H9 (cell line): ENCODE measurements around the gene CCDC169. TPM values are rescaled to one million over a fixed set of nuclear protein-coding genes. Genes with fewer than 3 reads are reported as not detected.

Experiments used
- DNase-seq: peaks from one replicate; pipeline ENCODE4 v3.0.0-alpha.2; 2017
- H2AFZ ChIP-seq: one replicate; pipeline ENCODE4 v1.6.1; 2013; ENCODE audit warnings: mild to moderate bottlenecking, low read length, control low read depth, moderate library complexity
- H2AK5ac ChIP-seq: 2 replicates; pipeline ENCODE4 v1.6.1; 2013; ENCODE audit warnings: low read length, control low read depth, mixed read lengths; ENCODE audit not compliant: insufficient read length
- H2BK120ac ChIP-seq: one replicate; pipeline ENCODE4 v1.6.1; 2013; ENCODE audit warnings: low read depth, mild to moderate bottlenecking, low read length, control low read depth, inconsistent platforms; ENCODE audit not compliant: poor library complexity, severe bottlenecking
- H2BK12ac ChIP-seq: 2 replicates; pipeline ENCODE4 v1.6.1; 2013; ENCODE audit warnings: low read length, control low read depth, mixed read lengths, low read depth; ENCODE audit not compliant: insufficient read length
- H2BK15ac ChIP-seq: 2 replicates; pipeline ENCODE4 v1.6.1; 2013; ENCODE audit warnings: low read depth, low read length, control low read depth
- H2BK20ac ChIP-seq: one replicate; pipeline ENCODE4 v1.6.1; 2013; ENCODE audit warnings: low read depth, mild to moderate bottlenecking, low read length, control low read depth, inconsistent platforms; ENCODE audit not compliant: poor library complexity, severe bottlenecking
- H2BK5ac ChIP-seq: 2 replicates; pipeline ENCODE4 v1.6.1; 2013; ENCODE audit warnings: low read length, control low read depth, mixed read lengths; ENCODE audit not compliant: insufficient read length
- H3K14ac ChIP-seq: 2 replicates; pipeline ENCODE4 v1.6.1; 2013; ENCODE audit warnings: low read length, control low read depth; ENCODE audit not compliant: insufficient read depth
- H3K18ac ChIP-seq: 2 replicates; pipeline ENCODE4 v1.6.1; 2013; ENCODE audit warnings: low read depth, mild to moderate bottlenecking, mixed read lengths, low read length, control low read depth; ENCODE audit not compliant: insufficient read length
- H3K23ac ChIP-seq: 2 replicates; pipeline ENCODE4 v1.6.1; 2013; ENCODE audit warnings: low read length, control low read depth, mixed read lengths, low read depth; ENCODE audit not compliant: insufficient read length
- H3K23me2 ChIP-seq: 2 replicates; pipeline ENCODE4 v1.6.1; 2013; ENCODE audit warnings: low read depth, mild to moderate bottlenecking, mixed read lengths, low read length, control low read depth; ENCODE audit not compliant: insufficient read length, poor library complexity, severe bottlenecking
- H3K27ac ChIP-seq: 2 replicates; pipeline ENCODE4 v1.5.1; 2013; ENCODE audit warnings: low read length, control low read depth, mixed read lengths, low read depth; ENCODE audit not compliant: insufficient read length
- H3K27me3 ChIP-seq: 2 replicates; pipeline ENCODE4 v1.6.1; 2013; ENCODE audit warnings: low read length, control low read depth, inconsistent platforms; ENCODE audit not compliant: insufficient read depth
- H3K4ac ChIP-seq: 2 replicates; pipeline ENCODE4 v1.6.1; 2013; ENCODE audit warnings: low read depth, mild to moderate bottlenecking, control low read depth, inconsistent platforms, low read length, moderate library complexity
- H3K4me1 ChIP-seq: 2 replicates; pipeline ENCODE4 v1.6.1; 2013; ENCODE audit warnings: low read length, control low read depth, inconsistent platforms; ENCODE audit not compliant: insufficient read depth
- H3K4me2 ChIP-seq: 2 replicates; pipeline ENCODE4 v1.6.1; 2013; ENCODE audit warnings: low read length, control low read depth, mixed read lengths; ENCODE audit not compliant: insufficient read length, insufficient read depth
- H3K56ac ChIP-seq: 2 replicates; pipeline ENCODE4 v1.6.1; 2013; ENCODE audit warnings: low read depth, mild to moderate bottlenecking, mixed read lengths, low read length, control low read depth; ENCODE audit not compliant: insufficient read length
- H3K79me1 ChIP-seq: 2 replicates; pipeline ENCODE4 v1.6.1; 2013; ENCODE audit warnings: low read depth, mild to moderate bottlenecking, moderate library complexity, low read length, control low read depth, inconsistent platforms; ENCODE audit not compliant: insufficient read depth, poor library complexity, severe bottlenecking
- H3K79me2 ChIP-seq: 2 replicates; pipeline ENCODE4 v1.6.1; 2013; ENCODE audit warnings: low read length, control low read depth, inconsistent platforms; ENCODE audit not compliant: insufficient read depth
- H3K9ac ChIP-seq: 2 replicates; pipeline ENCODE4 v1.6.1; 2013; ENCODE audit warnings: low read length, control low read depth, mixed read lengths; ENCODE audit not compliant: insufficient read length; ENCODE audit errors: extremely low read depth
- H3K9me3 ChIP-seq: one replicate; pipeline ENCODE4 v1.6.1; 2013; ENCODE audit warnings: low read depth, low read length, inconsistent platforms; ENCODE audit not compliant: control insufficient read depth
- H3T11ph ChIP-seq: one replicate; pipeline ENCODE4 v1.6.1; 2013; ENCODE audit warnings: mild to moderate bottlenecking, low read length, control low read depth, inconsistent platforms
- H4K20me1 ChIP-seq: one replicate; pipeline ENCODE4 v1.6.1; 2013; ENCODE audit not compliant: control insufficient read depth, insufficient read length, insufficient read depth
- H4K5ac ChIP-seq: 2 replicates; pipeline ENCODE4 v1.6.1; 2013; ENCODE audit warnings: low read depth, mild to moderate bottlenecking, mixed read lengths, low read length, control low read depth; ENCODE audit not compliant: insufficient read length
- H4K8ac ChIP-seq: replicated peaks from 2 replicates; pipeline ENCODE4 v1.6.1; 2013; ENCODE audit warnings: low read length, control low read depth, mixed read lengths, low read depth; ENCODE audit not compliant: insufficient read length
- H4K91ac ChIP-seq: 2 replicates; pipeline ENCODE4 v1.6.1; 2013; ENCODE audit warnings: low read depth, mild to moderate bottlenecking, moderate library complexity, mixed read lengths, low read length, control low read depth; ENCODE audit not compliant: insufficient read length
- H3K27ac Mint-ChIP-seq, 3 experiments: 2 replicates in 2 of 3; 3 replicates in 1 of 3; pipeline ENCODE4 v1.8.0; 2020 to 2021; ENCODE audit warnings: mixed read lengths in 3 of 3, mild to moderate bottlenecking in 1 of 3, moderate library complexity in 1 of 3
- H3K27me3 Mint-ChIP-seq: 2 replicates; pipeline ENCODE4 v1.8.0; 2021; ENCODE audit warnings: low read depth, mild to moderate bottlenecking, moderate library complexity, mixed read lengths
- H3K36me3 Mint-ChIP-seq, 3 experiments: 2 replicates in 2 of 3; 3 replicates in 1 of 3; pipeline ENCODE4 v1.8.0; 2020 to 2021; ENCODE audit warnings: low read depth in 3 of 3, mixed read lengths in 3 of 3; ENCODE audit not compliant: insufficient read depth in 1 of 3
- H3K4me1 Mint-ChIP-seq, 2 experiments: 2 replicates each; pipeline ENCODE4 v1.8.0; 2020; ENCODE audit warnings: mixed read lengths in 2 of 2
- H3K4me3 Mint-ChIP-seq, 2 experiments: 2 replicates in 1 of 2; 3 replicates in 1 of 2; pipeline ENCODE4 v1.8.0; 2020 to 2021; ENCODE audit warnings: mild to moderate bottlenecking in 2 of 2, mixed read lengths in 2 of 2, moderate library complexity in 1 of 2
- H3K9me3 Mint-ChIP-seq, 2 experiments: 2 replicates in 1 of 2; 3 replicates in 1 of 2; pipeline ENCODE4 v1.8.0; 2020; ENCODE audit warnings: mild to moderate bottlenecking in 2 of 2, mixed read lengths in 2 of 2, moderate library complexity in 1 of 2
- CTCF ChIP-seq: fragments of 200-600 bp; sonication (generic); conservative IDR thresholded peaks from 3 replicates; pipeline ENCODE4 v1.8.0; 2021; ENCODE audit warnings: antibody characterized with exemption, mild to moderate bottlenecking
- WGBS: extraction: QIAGEN DNeasy Blood & Tissue Kit; methylation state at CpG from one replicate; pipeline ENCODE4 v1.1.7; 2013; ENCODE audit warnings: missing lambda C conversion rate, low lambda C conversion rate, mixed read lengths; ENCODE audit not compliant: insufficient read length; ENCODE audit errors: extremely low coverage; 5-methylcytosine and 5-hydroxymethylcytosine counted together
- total RNA-seq: library from RNA; stranded (reverse); gene quantifications from 2 replicates; pipeline ENCODE4 v1.2.1, GENCODE V29; 2021

The CCDC169 gene
- total RNA-seq, 1 experiment from 2014 or later, result 19.1 TPM

DNA sequence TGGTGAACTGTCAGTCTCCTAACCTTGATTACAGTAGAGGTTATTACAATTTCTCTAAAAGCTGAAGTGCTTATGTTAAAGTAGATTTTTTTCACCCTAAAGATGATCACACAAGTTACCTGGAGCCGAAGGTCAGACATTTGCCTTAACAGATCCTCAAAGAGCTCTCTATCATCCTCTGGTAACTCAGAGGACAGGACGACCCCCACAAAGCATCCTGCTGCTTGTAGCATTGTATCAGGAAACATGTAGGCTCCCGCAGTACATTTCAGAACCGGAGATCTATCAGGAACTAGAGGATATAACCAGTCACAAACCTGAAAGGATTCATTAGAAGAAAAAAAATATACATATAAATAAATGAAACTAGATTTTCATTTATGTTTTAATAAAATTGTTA lies 33.7 kb upstream of the CCDC169 start:
- no peak for DNase-seq
- H4K20me1 ChIP-seq, result no peaks in the 10 kb centered on the region
- H2BK12ac ChIP-seq, result no peak overlapping the region
- H3T11ph ChIP-seq, result no peak overlapping the region
- peaks cover 4% of the 10 kb centered on the region; the same call in 1 of the 2 replicates for H3K4me1 ChIP-seq
- H3K23ac ChIP-seq, result no peak overlapping the region
- H2AFZ ChIP-seq, result no peak overlapping the region
- H3K79me2 ChIP-seq, result peaks cover 17% of the 10 kb centered on the region
- H3K4ac ChIP-seq, result no peak overlapping the region
- Mint-ChIP-seq H3K27ac (peak overlapping the region in 2 of 3 experiments; percentile 60 to 91; a peak in 2 of 7 replicates), H3K36me3 (peaks cover 5 to 36% (median 7%) of the 10 kb centered on the region in 3 experiments; a peak in 5 of 7 replicates), H3K27me3 (no peaks in the 10 kb centered on the region), H3K4me1 (peaks cover 4 to 10% of the 10 kb centered on the region in 2 experiments; a peak in 3 of 4 replicates), H3K4me3 (no peak overlapping the region), H3K9me3 (no peaks in the 10 kb centered on the region)
- no peak overlapping the region for H4K91ac ChIP-seq
- H3K14ac ChIP-seq, result no peak overlapping the region
- no peak overlapping the region for H2BK15ac ChIP-seq
- H3K79me1 ChIP-seq, result peaks cover 5% of the 10 kb centered on the region
- H2BK120ac ChIP-seq, result no peak overlapping the region
- no peak overlapping the region for H2BK5ac ChIP-seq
- no peak overlapping the region for H2BK20ac ChIP-seq
- WGBS, result no CpG with 5 or more reads among the region's 4 CpGs
- no peak overlapping the region for H3K9ac ChIP-seq
- no peak overlapping the region for H4K5ac ChIP-seq
- no peak overlapping the region for H3K18ac ChIP-seq
- no peak for TF ChIP-seq CTCF
- H4K8ac ChIP-seq, result no peak overlapping the region
- no peaks in the 10 kb centered on the region for H3K27me3 ChIP-seq
- H3K23me2 ChIP-seq, result no peaks in the 10 kb centered on the region
- no peak overlapping the region for H3K56ac ChIP-seq
- no peaks in the 10 kb centered on the region for H3K9me3 ChIP-seq
- no peak overlapping the region for H3K27ac ChIP-seq
- H2AK5ac ChIP-seq, result no peak overlapping the region
- H3K4me2 ChIP-seq, result no peak overlapping the region
